BJ (cell line): ENCODE results near the gene CRADD. TPM values are rescaled to one million over a fixed set of nuclear protein-coding genes. Genes with fewer than 3 reads are reported as not detected.
A peak's percentile ranks its signal among the peaks of the same experiment; 100 is the strongest.

Experiments used
- CTCF ChIA-PET: fragments of 350-600 bp; formaldehyde crosslinking; extraction: SDS; loops from one replicate; lab custom pipeline; 2021; ENCODE audit warnings: antibody characterized with exemption, inconsistent platforms; lab: Yijun Ruan, JAX
- POLR2A ChIA-PET: fragments of 300-600 bp; sonication (Branson Sonifier 250); formaldehyde crosslinking; extraction: SDS; loops from one replicate; lab custom pipeline; 2021; ENCODE audit warnings: antibody characterized with exemption; lab: Charles Lee
- DNase-seq: peaks from one replicate; pipeline ENCODE4 v3.0.0-alpha.2; 2011; ENCODE audit warnings: low read depth
- H3K27me3 ChIP-seq: 2 replicates; pipeline ENCODE4 v1.6.0; 2011; ENCODE audit warnings: low read length; ENCODE audit not compliant: control insufficient read depth, insufficient read depth
- H3K36me3 ChIP-seq: 2 replicates; pipeline ENCODE4 v1.5.1; 2011; ENCODE audit warnings: low read length; ENCODE audit not compliant: control insufficient read depth, insufficient read depth
- H3K4me3 ChIP-seq: 2 replicates; pipeline ENCODE4 v1.5.1; 2011; ENCODE audit warnings: low read depth, mild to moderate bottlenecking, control low read depth, low read length
- polyA plus RNA-seq: library from polyadenylated mRNA; depleted of rRNA; stranded (reverse); fragments of >200 nt; gene quantifications from 2 replicates; pipeline ENCODE4 v1.2.3, GENCODE V29; 2011
- TF ChIP-seq, protein P1 (sequence below): IDR thresholded peaks from 2 replicates; pipeline ENCODE4 v1.5.1; 2011; ENCODE audit warnings: low read depth, mild to moderate bottlenecking, control low read depth, inconsistent platforms, low read length, moderate library complexity; ENCODE audit not compliant: insufficient read depth

CRADD gene
- polyA plus RNA-seq, 1 experiment, result 16.6 TPM

DNA sequence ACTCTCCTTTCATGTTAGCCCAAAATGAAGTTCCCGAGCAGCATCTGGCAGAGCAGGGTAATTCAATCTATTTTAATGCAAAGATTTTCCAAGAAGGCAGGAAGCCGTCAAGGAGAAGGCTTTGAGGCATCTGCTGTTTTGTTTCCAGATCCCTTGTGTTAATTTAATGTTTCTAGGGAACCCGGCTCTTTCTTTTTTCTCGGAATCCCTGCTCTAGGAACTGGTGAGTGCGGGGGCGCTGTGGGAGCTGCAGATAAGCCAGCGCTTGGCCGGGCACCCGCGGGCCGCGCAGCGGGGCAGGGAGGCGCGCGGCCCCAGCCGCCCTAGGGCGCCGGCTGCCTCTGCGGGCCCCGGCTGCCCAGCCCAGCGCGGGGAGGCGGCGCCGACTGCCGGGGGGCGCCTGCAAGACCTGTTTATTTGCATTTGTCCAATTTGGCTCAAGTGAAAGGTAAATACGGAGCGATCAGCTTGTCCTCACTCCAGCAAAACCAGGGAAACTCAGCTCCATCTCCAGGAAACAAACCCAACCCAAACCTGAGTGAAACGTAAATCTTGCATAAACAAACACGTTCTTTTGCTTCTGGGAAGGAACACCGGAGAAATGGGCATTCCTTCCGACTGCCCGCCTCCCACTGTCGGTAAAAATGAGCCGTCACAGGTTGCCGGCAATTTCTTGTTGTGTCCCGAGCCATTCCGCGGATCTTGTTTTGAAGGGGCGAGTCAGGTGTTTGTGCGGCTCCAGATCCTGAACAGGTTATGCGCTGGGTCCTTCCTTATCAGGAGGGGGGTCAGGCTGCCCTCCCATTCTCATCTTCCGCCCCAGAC, 65.1 kb downstream of the CRADD start:
- Histone ChIP-seq H3K27me3 (no peaks in the 10 kb centered on the region), H3K36me3 (no peaks in the 10 kb centered on the region), H3K4me3 (peak overlapping the region; percentile 44)
- TF ChIP-seq, protein P1, sequence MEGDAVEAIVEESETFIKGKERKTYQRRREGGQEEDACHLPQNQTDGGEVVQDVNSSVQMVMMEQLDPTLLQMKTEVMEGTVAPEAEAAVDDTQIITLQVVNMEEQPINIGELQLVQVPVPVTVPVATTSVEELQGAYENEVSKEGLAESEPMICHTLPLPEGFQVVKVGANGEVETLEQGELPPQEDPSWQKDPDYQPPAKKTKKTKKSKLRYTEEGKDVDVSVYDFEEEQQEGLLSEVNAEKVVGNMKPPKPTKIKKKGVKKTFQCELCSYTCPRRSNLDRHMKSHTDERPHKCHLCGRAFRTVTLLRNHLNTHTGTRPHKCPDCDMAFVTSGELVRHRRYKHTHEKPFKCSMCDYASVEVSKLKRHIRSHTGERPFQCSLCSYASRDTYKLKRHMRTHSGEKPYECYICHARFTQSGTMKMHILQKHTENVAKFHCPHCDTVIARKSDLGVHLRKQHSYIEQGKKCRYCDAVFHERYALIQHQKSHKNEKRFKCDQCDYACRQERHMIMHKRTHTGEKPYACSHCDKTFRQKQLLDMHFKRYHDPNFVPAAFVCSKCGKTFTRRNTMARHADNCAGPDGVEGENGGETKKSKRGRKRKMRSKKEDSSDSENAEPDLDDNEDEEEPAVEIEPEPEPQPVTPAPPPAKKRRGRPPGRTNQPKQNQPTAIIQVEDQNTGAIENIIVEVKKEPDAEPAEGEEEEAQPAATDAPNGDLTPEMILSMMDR, result peak; percentile 39; the same call in 1 of the 2 replicates
- CTCF ChIA-PET, result interaction anchor here (0.9 to 2.3 kb wide), 7 partner anchors 26 to 360 kb away, joined by 3 to 10 read pairs (median 4); no protein-coding TSS in a partner anchor
- POLR2A ChIA-PET, result interaction anchor here (0.5 kb wide), 1 partner anchor 12 kb away, joined by 3 read pairs; no protein-coding TSS in a partner anchor
- DNase-seq, result no peak

DNA sequence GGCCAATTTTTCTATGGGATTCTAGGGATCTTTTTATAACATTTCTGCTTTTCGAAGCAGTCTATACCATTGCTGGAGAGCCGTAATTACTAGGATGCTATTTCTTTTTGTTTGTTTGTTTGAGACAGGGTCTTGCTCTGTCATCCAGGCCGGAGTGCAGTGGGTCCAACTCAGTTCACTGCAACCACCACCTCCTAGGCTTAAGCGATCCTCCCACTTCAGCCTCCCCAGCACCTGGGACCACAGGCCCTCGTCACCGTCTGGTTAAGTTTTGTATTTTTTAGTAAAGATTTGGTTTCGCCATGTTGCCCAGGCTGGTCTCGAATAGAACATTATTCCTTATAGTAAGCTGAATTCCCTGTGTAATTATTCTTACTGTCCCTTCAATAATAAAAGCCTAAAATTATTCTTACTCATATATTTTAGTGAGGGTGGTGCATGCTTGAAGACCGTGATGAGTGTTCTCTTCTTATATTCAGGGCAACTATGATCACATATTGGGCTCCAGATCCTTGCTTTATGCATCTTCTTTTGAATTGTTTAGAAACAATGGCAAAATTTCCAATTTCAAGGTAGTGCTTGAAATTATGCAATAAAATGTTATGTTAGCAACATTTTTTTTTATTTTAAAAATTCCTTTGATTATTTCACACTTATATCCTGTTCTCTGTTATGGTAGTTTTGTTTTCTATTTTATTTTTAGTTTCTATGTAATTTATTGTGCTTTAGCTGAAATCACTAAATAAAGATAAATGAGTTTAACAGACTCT, 66.2 kb downstream of the CRADD start:
- no peaks in the 10 kb centered on the region for H3K36me3 ChIP-seq
- CTCF ChIA-PET, result interaction anchor here (2.3 kb wide), 1 partner anchor 359 kb away, joined by 6 read pairs; no protein-coding TSS in a partner anchor
- no peak for DNase-seq
- H3K4me3 ChIP-seq, result no peak overlapping the region
- POLR2A ChIA-PET, result no interaction called here
- TF ChIP-seq, protein P1, result no peak
- H3K27me3 ChIP-seq, result no peaks in the 10 kb centered on the region

DNA sequence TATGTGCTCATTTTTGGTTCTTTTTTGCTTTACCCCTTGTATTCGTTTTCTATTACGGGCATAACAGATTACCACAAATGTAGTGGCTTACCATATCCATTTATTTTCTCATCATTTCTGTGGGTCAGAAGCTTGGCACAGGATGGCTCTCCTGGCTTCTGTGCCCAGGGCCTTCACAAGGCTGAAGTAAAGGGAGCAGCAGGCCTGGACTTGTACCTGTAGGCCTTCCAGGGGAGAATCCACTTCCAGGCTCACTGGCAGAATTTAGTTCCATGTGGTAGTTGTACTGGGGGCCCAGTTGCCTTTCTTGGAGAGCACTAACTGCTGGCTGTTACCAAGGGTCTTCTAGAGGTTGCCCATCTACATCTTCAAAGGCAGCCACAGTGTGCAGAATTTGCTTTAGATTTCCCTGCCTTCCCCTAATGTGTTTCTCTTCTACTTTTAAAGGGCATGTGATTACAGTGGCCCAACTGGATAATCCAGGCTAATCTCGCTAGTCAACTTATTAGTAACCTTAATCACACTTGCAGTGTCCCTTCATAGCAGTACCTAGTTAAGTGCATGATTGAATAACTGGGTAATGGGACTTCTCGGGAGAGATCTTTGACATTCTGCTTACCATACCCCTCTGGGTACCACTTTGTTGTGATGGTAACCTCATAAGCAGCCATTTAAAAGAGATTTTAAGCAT, 67.0 kb downstream of the CRADD start:
- POLR2A ChIA-PET, result no interaction called here
- CTCF ChIA-PET, result no interaction called here

DNA sequence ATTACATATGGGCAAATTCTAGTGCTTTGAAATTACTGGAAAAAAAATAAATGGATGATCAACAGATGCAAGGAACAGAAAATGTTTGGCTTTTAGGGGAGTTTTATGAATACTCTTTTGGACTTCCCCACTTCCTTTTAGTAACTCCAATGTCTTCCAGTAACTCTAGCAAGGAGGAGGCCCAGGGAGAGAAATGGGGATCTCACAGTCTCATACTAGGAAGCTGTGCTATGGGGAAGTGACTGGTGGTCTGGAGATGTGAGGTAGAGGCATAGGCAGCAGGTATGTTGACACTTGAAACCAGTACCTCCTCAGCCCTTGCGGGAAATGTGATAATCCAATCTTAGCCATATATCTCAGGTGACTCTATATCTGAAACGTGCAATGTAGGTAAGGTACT, 68.1 kb downstream of the CRADD start:
- H3K36me3 ChIP-seq, result no peaks in the 10 kb centered on the region
- POLR2A ChIA-PET, result no interaction called here
- H3K27me3 ChIP-seq, result no peaks in the 10 kb centered on the region
- CTCF ChIA-PET, result interaction anchor here (0.6 kb wide), 1 partner anchor 126 kb away, joined by 3 read pairs; no protein-coding TSS in a partner anchor
- DNase-seq, result no peak
- TF ChIP-seq, protein P1, result no peak
- H3K4me3 ChIP-seq, result no peak overlapping the region

More for the DNA sequence above, 67.0 kb downstream of the CRADD start:
- no peak overlapping the region for H3K4me3 ChIP-seq
- no peaks in the 10 kb centered on the region for H3K36me3 ChIP-seq
- DNase-seq, result no peak
- H3K27me3 ChIP-seq, result no peaks in the 10 kb centered on the region
- TF ChIP-seq, protein P1, result no peak
